Caco-2 (cell line): Measurements from ENCODE around the gene TMEM120A. TPM values are rescaled to one million over a fixed set of nuclear protein-coding genes. Genes with fewer than 3 reads are reported as not detected.

Experiments
- BruUV-seq: library from RNA; stranded (reverse); fragments of 400-500 nt; replicated peaks from 2 replicates; lab custom pipeline; 2021; lab: Mats Ljungman, UMichigan
- CTCF ChIA-PET: fragments of 300-600 bp; sonication (Branson Sonifier 250); formaldehyde crosslinking; loops from one replicate; lab custom pipeline; 2022; ENCODE audit warnings: antibody characterized with exemption; lab: Charles Lee
- POLR2A ChIA-PET: fragments of 300-600 bp; sonication (Branson Sonifier 250); formaldehyde crosslinking; loops from one replicate; lab custom pipeline; 2022; ENCODE audit warnings: antibody characterized with exemption; lab: Charles Lee
- DNase-seq, 2 experiments: peaks; one replicate each; pipeline versions ENCODE4 v3.0.0 to v3.0.0-alpha.2; 2020 to 2022
- H3K27me3 ChIP-seq: replicated peaks from 2 replicates; pipeline ENCODE4 v1.6.0; 2011; ENCODE audit warnings: low read length; ENCODE audit not compliant: control insufficient read depth, insufficient read depth
- H3K36me3 ChIP-seq: 2 replicates; pipeline ENCODE4 v1.5.1; 2011; ENCODE audit warnings: low read length; ENCODE audit not compliant: control insufficient read depth, insufficient read depth
- H3K4me1 ChIP-seq: fragments of 250-450 bp; sonication (Bioruptor Pico); 2 replicates; pipeline ENCODE4 v1.5.1; 2020; ENCODE audit warnings: mild to moderate bottlenecking
- H3K4me3 ChIP-seq: 2 replicates; pipeline ENCODE4 v1.5.1; 2011; ENCODE audit warnings: low read depth, mild to moderate bottlenecking, control low read depth, low read length
- H3K9me3 ChIP-seq: fragments of 250-450 bp; sonication (Bioruptor Pico); 2 replicates; pipeline ENCODE4 v1.5.1; 2020; ENCODE audit warnings: mild to moderate bottlenecking, moderate library complexity
- H3K27ac Mint-ChIP-seq: one replicate; pipeline ENCODE4 v1.8.0; 2022; ENCODE audit warnings: mixed read lengths; ENCODE audit not compliant: unreplicated experiment
- H3K27me3 Mint-ChIP-seq: one replicate; pipeline ENCODE4 v1.8.0; 2022; ENCODE audit warnings: mixed read lengths; ENCODE audit not compliant: insufficient read depth, unreplicated experiment
- H3K36me3 Mint-ChIP-seq: one replicate; pipeline ENCODE4 v1.8.0; 2022; ENCODE audit warnings: mild to moderate bottlenecking, mixed read lengths; ENCODE audit not compliant: insufficient read depth, unreplicated experiment
- H3K4me1 Mint-ChIP-seq: one replicate; pipeline ENCODE4 v1.8.0; 2022; ENCODE audit warnings: low read depth, mixed read lengths; ENCODE audit not compliant: unreplicated experiment
- H3K4me3 Mint-ChIP-seq: one replicate; pipeline ENCODE4 v1.8.0; 2022; ENCODE audit warnings: mild to moderate bottlenecking, moderate library complexity, mixed read lengths; ENCODE audit not compliant: unreplicated experiment
- H3K9me3 Mint-ChIP-seq: one replicate; pipeline ENCODE4 v1.8.0; 2022; ENCODE audit warnings: mixed read lengths; ENCODE audit not compliant: unreplicated experiment
- intact Hi-C: fragments of 100-400 bp; cut with micrococcal nuclease; formaldehyde crosslinking; loops from one replicate; pipeline ENCODE4 v1.10.0; 2022; ENCODE audit not compliant: unreplicated experiment
- total RNA-seq: library from RNA; stranded (reverse); gene quantifications from 2 replicates; pipeline ENCODE4 v1.2.3, GENCODE V29; 2022
- TF ChIP-seq, protein P1 (sequence below), 2 experiments: fragments of 200-600 bp in 1 of 2; IDR thresholded peaks; 1 replicate in 1 of 2; 2 replicates in 1 of 2; pipeline versions ENCODE4 v1.5.1 to v1.8.0; 2011 to 2022; ENCODE audit warnings: antibody characterized with exemption in 1 of 2, control low read depth in 1 of 2, inconsistent platforms in 1 of 2, low read depth in 1 of 2, low read length in 1 of 2, mild to moderate bottlenecking in 1 of 2, moderate library complexity in 1 of 2; ENCODE audit not compliant: insufficient read depth in 1 of 2, severe bottlenecking in 1 of 2, unreplicated experiment in 1 of 2

The TMEM120A gene
- total RNA-seq, 1 experiment from 2014 or later = 65.4 TPM

DNA sequence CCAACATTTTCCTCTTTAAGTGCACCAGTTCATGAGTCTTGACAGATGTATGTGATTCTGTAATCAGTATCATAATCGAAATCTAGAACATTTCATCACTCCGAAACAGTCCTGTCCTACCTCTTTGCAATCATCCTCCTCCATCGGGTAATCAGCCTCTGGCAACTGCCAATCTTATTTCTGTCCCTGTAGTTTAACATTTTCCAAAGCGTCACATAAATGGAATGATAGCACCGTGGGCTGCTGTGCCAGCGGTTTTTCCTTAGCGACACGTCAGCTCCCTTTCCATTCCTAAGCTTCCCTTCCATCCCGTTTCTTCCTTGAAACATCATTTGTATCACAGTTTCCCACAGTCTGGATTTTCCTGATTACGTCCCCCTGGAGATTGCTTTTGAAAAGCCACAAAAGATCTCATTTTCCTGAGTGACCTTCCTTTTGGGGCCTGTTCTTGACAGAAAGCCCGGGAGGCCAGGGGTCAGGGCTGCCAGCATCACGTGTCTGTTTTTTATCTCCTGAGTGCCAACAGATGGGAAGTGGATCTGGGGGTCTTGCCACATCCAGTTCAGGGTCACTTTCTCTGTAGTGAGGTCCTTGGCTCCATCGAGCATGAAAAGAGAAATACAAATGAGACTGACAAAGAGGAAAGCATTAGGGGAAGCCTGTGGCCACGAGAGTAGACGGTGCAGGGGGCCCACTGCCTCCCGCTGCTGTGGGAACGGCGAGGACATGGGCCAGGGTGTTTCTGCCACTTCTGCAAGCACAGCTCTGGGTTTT, 31.6 kb downstream of the TMEM120A start:
- H3K4me3 ChIP-seq = no peak overlapping the region
- no peaks in the 10 kb centered on the region for H3K9me3 ChIP-seq
- no peak overlapping the region for H3K4me3 Mint-ChIP-seq
- CTCF ChIA-PET = no interaction called here
- POLR2A ChIA-PET = no interaction called here
- H3K9me3 Mint-ChIP-seq = no peaks in the 10 kb centered on the region
- H3K36me3 ChIP-seq = peaks cover 2% of the 10 kb centered on the region; the same call in 1 of the 2 replicates
- no peaks in the 10 kb centered on the region for H3K27me3 Mint-ChIP-seq
- H3K27ac Mint-ChIP-seq = peak overlapping the region; percentile 16
- intact Hi-C loops = no loop called here
- TF ChIP-seq, protein P1, sequence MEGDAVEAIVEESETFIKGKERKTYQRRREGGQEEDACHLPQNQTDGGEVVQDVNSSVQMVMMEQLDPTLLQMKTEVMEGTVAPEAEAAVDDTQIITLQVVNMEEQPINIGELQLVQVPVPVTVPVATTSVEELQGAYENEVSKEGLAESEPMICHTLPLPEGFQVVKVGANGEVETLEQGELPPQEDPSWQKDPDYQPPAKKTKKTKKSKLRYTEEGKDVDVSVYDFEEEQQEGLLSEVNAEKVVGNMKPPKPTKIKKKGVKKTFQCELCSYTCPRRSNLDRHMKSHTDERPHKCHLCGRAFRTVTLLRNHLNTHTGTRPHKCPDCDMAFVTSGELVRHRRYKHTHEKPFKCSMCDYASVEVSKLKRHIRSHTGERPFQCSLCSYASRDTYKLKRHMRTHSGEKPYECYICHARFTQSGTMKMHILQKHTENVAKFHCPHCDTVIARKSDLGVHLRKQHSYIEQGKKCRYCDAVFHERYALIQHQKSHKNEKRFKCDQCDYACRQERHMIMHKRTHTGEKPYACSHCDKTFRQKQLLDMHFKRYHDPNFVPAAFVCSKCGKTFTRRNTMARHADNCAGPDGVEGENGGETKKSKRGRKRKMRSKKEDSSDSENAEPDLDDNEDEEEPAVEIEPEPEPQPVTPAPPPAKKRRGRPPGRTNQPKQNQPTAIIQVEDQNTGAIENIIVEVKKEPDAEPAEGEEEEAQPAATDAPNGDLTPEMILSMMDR (IDR thresholded peaks at IDR 0.05; ENCODE audit: insufficient read depth in 1 of 2, low read depth in 1 of 2, low read length in 1 of 2, severe bottlenecking in 1 of 2, unreplicated experiment in 1 of 2) = no peak
- peaks cover 22% of the 10 kb centered on the region for H3K4me1 ChIP-seq
- H3K36me3 Mint-ChIP-seq = peaks cover 42% of the 10 kb centered on the region
- no peak for DNase-seq
- peaks cover 12% of the 10 kb centered on the region for H3K4me1 Mint-ChIP-seq
- no peaks in the 10 kb centered on the region for H3K27me3 ChIP-seq
- BruUV-seq = no TSS peak

DNA sequence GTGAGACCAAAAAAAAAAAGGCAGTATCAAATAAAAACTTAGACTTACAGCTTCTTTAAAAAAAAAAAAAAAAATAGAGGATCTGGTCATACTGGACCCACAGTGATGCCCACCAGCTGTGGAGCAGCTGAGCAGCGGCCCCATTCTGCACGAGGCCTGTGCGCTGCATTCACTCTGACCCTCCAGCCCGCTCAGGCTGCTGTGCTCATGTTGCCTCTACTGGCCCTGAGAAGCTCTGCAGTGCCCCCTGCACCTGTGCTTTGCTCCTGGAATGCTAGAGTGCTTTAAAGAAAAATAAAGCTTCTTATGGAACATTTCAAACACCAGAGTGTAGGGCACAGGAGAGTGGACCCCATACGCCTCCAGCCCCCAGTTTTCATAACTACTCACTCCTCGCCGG, 33.2 kb downstream of the TMEM120A start:
- Histone ChIP-seq H3K4me1 (peaks cover 37% of the 10 kb centered on the region), H3K27me3 (no peaks in the 10 kb centered on the region), H3K36me3 (peaks cover 3% of the 10 kb centered on the region; the same call in 1 of the 2 replicates), H3K4me3 (no peak overlapping the region), H3K9me3 (0 out of 2 replicates have a peak, but pooled peaks cover 2% of the 10 kb centered on the region)
- BruUV-seq = no TSS peak
- Mint-ChIP-seq H3K27me3 (no peaks in the 10 kb centered on the region), H3K4me1 (peaks cover 20% of the 10 kb centered on the region), H3K4me3 (no peak overlapping the region), H3K9me3 (no peaks in the 10 kb centered on the region), H3K27ac (no peak overlapping the region), H3K36me3 (peaks cover 58% of the 10 kb centered on the region)
- DNase-seq = no peak
- TF ChIP-seq, protein P1 (IDR thresholded peaks at IDR 0.05; ENCODE audit: insufficient read depth in 1 of 2, low read depth in 1 of 2, low read length in 1 of 2, severe bottlenecking in 1 of 2, unreplicated experiment in 1 of 2) = peak in 1 of 2 experiments; percentile 47
- POLR2A ChIA-PET = no interaction called here
- CTCF ChIA-PET = interaction anchor here (0.6 to 1.5 kb wide), 6 partner anchors 23 to 197 kb away, joined by 3 to 11 read pairs (median 4); no protein-coding TSS in a partner anchor
- intact Hi-C loops = no loop called here

DNA sequence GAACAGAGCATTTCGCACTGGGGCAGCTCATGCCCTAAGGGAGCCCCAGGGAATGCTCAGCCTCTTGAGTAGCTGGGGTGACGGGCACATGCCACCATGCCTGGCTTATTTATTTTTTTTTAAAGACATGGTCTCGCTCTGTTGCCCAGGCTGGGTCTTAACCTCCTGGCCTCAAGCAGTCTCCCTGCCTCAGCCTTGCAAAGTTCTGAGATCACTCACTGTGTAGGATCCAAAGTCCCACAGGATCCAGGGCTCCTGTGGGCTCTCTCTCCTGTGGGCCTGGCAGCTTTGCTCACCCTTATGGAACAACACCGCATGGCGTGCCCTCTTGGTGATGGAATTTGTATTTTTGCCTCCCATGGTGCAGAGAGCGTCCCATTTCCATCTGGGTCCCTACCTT, 34.0 kb downstream of the TMEM120A start:
- TF ChIP-seq, protein P1 (IDR thresholded peaks at IDR 0.05; ENCODE audit: insufficient read depth in 1 of 2, low read depth in 1 of 2, low read length in 1 of 2, severe bottlenecking in 1 of 2, unreplicated experiment in 1 of 2) = no peak
- Mint-ChIP-seq H3K27me3 (no peaks in the 10 kb centered on the region), H3K27ac (no peak overlapping the region), H3K4me1 (peaks cover 20% of the 10 kb centered on the region), H3K9me3 (no peaks in the 10 kb centered on the region), H3K36me3 (peaks cover 66% of the 10 kb centered on the region), H3K4me3 (no peak overlapping the region)
- H3K27me3 ChIP-seq = no peaks in the 10 kb centered on the region
- intact Hi-C loops = no loop called here
- H3K4me3 ChIP-seq = no peak overlapping the region
- no TSS peak for BruUV-seq
- DNase-seq = no peak
- H3K9me3 ChIP-seq = 0 out of 2 replicates have a peak, but pooled peaks cover 9% of the 10 kb centered on the region
- CTCF ChIA-PET = interaction anchor here (0.7 to 0.9 kb wide), 3 partner anchors 22 to 95 kb away, joined by 3 to 11 read pairs (median 3); no protein-coding TSS in a partner anchor
- peaks cover 46% of the 10 kb centered on the region for H3K4me1 ChIP-seq
- POLR2A ChIA-PET = no interaction called here
- H3K36me3 ChIP-seq = peaks cover 8% of the 10 kb centered on the region
